AG04450 (cell line): ENCODE data around the gene NOL8. TPM values are rescaled to one million over a fixed set of nuclear protein-coding genes. Genes with fewer than 3 reads are reported as not detected.

Experiments
- CTCF ChIA-PET: fragments of 300-600, 350-600 bp; formaldehyde crosslinking; extraction: SDS; loops from one replicate; lab custom pipeline; 2022; ENCODE audit warnings: antibody characterized with exemption, inconsistent platforms; lab: Charles Lee
- POLR2A ChIA-PET: fragments of 350-600 bp; formaldehyde crosslinking; extraction: SDS; loops from one replicate; lab custom pipeline; 2021; ENCODE audit warnings: antibody characterized with exemption, inconsistent platforms; lab: Yijun Ruan, JAX
- DNase-seq: peaks from one replicate; pipeline ENCODE4 v3.0.0-alpha.2; 2011; ENCODE audit warnings: low read depth, low spot score
- H3K27ac ChIP-seq: one replicate; pipeline ENCODE4 v1.5.1; 2012; ENCODE audit warnings: low read depth, low read length, control low read depth
- H3K27me3 ChIP-seq: one replicate; pipeline ENCODE4 v1.6.0; 2012; ENCODE audit warnings: low read length; ENCODE audit not compliant: control insufficient read depth, insufficient read depth
- H3K4me3 ChIP-seq: 2 replicates; pipeline ENCODE4 v1.5.1; 2011; ENCODE audit warnings: mild to moderate bottlenecking, low read depth, low read length, control low read depth
- H3K9me3 ChIP-seq: 2 replicates; pipeline ENCODE4 v1.5.1; 2012; ENCODE audit warnings: low read length; ENCODE audit not compliant: control insufficient read depth, insufficient read depth
- CTCF ChIP-seq: IDR thresholded peaks from 2 replicates; pipeline ENCODE4 v1.5.1; 2011; ENCODE audit warnings: low read depth, low read length, control low read depth, inconsistent platforms
- polyA plus RNA-seq: library from polyadenylated mRNA; depleted of rRNA; stranded (reverse); fragments of >200 nt; gene quantifications from 2 replicates; pipeline ENCODE4 v1.2.3, GENCODE V29; 2011

Gene NOL8
- polyA plus RNA-seq, 1 experiment, result 27.9 TPM

GRCh38 chr9:92279302-92279701, 45.8 kb downstream of the NOL8 start:
- Histone ChIP-seq H3K4me3 (no peak overlapping the region), H3K27me3 (no peaks in the 10 kb centered on the region), H3K27ac (no peak overlapping the region), H3K9me3 (no peaks in the 10 kb centered on the region)
- ChIA-PET POLR2A (no interaction called here), CTCF (interaction anchor here (0.5 to 6.5 kb wide), 8 partner anchors 10 to 227 kb away, joined by 3 to 57 read pairs (median 3); partner anchors contain the start of gene IARS1)
- no peak for TF ChIP-seq CTCF
- no peak for DNase-seq

GRCh38 chr9:92278110-92278509, 47.0 kb downstream of the NOL8 start:
- POLR2A ChIA-PET, result interaction anchor here (0.9 kb wide), 1 partner anchor 14 kb away, joined by 4 read pairs; no protein-coding TSS in a partner anchor
- DNase-seq, result no peak
- Histone ChIP-seq H3K9me3 (no peaks in the 10 kb centered on the region), H3K27ac (no peak overlapping the region), H3K4me3 (no peak overlapping the region), H3K27me3 (no peaks in the 10 kb centered on the region)
- CTCF ChIA-PET, result interaction anchor here (1.1 to 6.5 kb wide), 5 partner anchors 9 to 143 kb away, joined by 3 to 57 read pairs (median 3); no protein-coding TSS in a partner anchor
- TF ChIP-seq CTCF, result no peak

- no peak overlapping the region for H3K4me3 ChIP-seq
- no peaks in the 10 kb centered on the region for H3K9me3 ChIP-seq
- no peak for DNase-seq
- H3K27me3 ChIP-seq, result no peaks in the 10 kb centered on the region
- ChIA-PET POLR2A (no interaction called here), CTCF (interaction anchor here (6.5 kb wide), 1 partner anchor 137 kb away, joined by 57 read pairs; no protein-coding TSS in a partner anchor)
- no peak overlapping the region for H3K27ac ChIP-seq
- no peak for TF ChIP-seq CTCF
Measured at GRCh38 chr9:92276331-92277032, 48.7 kb downstream of the NOL8 start.

GRCh38 chr9:92275541-92275940, 49.6 kb downstream of the NOL8 start:
- no peak overlapping the region for H3K4me3 ChIP-seq
- H3K27me3 ChIP-seq, result no peaks in the 10 kb centered on the region
- no peak for TF ChIP-seq CTCF
- no peak for DNase-seq
- H3K27ac ChIP-seq, result no peak overlapping the region
- CTCF ChIA-PET, result interaction anchor here (6.5 kb wide), 1 partner anchor 136 kb away, joined by 57 read pairs; no protein-coding TSS in a partner anchor
- H3K9me3 ChIP-seq, result no peaks in the 10 kb centered on the region
- POLR2A ChIA-PET, result no interaction called here

GRCh38 chr9:92270511-92270910, 54.6 kb downstream of the NOL8 start:
- no peak overlapping the region for H3K27ac ChIP-seq
- H3K9me3 ChIP-seq, result no peaks in the 10 kb centered on the region
- H3K27me3 ChIP-seq, result no peaks in the 10 kb centered on the region
- TF ChIP-seq CTCF, result no peak
- ChIA-PET POLR2A (no interaction called here), CTCF (interaction anchor here (1.2 to 9.4 kb wide), 2 partner anchors 30 to 131 kb away, joined by 3 to 52 read pairs; no protein-coding TSS in a partner anchor)
- DNase-seq, result no peak
- H3K4me3 ChIP-seq, result no peak overlapping the region
